ENCODE data around the gene PCDH12.

GRCh38 chr5:141915881-141916336 is 42.1 kb downstream of the PCDH12 start:
- TF ChIP-seq, protein P1, sequence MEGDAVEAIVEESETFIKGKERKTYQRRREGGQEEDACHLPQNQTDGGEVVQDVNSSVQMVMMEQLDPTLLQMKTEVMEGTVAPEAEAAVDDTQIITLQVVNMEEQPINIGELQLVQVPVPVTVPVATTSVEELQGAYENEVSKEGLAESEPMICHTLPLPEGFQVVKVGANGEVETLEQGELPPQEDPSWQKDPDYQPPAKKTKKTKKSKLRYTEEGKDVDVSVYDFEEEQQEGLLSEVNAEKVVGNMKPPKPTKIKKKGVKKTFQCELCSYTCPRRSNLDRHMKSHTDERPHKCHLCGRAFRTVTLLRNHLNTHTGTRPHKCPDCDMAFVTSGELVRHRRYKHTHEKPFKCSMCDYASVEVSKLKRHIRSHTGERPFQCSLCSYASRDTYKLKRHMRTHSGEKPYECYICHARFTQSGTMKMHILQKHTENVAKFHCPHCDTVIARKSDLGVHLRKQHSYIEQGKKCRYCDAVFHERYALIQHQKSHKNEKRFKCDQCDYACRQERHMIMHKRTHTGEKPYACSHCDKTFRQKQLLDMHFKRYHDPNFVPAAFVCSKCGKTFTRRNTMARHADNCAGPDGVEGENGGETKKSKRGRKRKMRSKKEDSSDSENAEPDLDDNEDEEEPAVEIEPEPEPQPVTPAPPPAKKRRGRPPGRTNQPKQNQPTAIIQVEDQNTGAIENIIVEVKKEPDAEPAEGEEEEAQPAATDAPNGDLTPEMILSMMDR (IDR thresholded peaks at IDR 0.05 in 8 of 11, conservative IDR thresholded peaks at IDR 0.05 in 3 of 11): no peak
- no peak for TF ChIP-seq POLR2A (IDR thresholded peaks at IDR 0.05)
- no peak for TF ChIP-seq POLR2AphosphoS5 (IDR thresholded peaks at IDR 0.05)

Measured in spleen (tissue), 7 donors.